Cardiac fibroblast (primary cell): ENCODE measurements around the gene WNT2B.

ENCODE experiments used
- DNase-seq, 2 donors: peaks; one replicate each; pipeline versions ENCODE4 v3.0.0 to v3.0.0-alpha.2; 2010; ENCODE audit warnings: low read depth in 2 of 2
- H3K4me3 ChIP-seq, 2 donors: replicated peaks in 1 of 2; 1 replicate in 1 of 2; 2 replicates in 1 of 2; pipeline ENCODE4 v1.5.1; 2011; ENCODE audit warnings: low read depth in 2 of 2, low read length in 2 of 2, mild to moderate bottlenecking in 2 of 2, moderate library complexity in 1 of 2
- CTCF ChIP-seq: IDR thresholded peaks from one replicate; pipeline ENCODE4 v1.5.1; 2011; ENCODE audit warnings: low read depth, mild to moderate bottlenecking, low read length, inconsistent platforms

The WNT2B gene

GRCh38 chr1:112504001-112504660 is 4.6 kb upstream of the WNT2B start:
- no peak for TF ChIP-seq CTCF
- DNase-seq = no peak

GRCh38 chr1:112504661-112505399 is 3.9 kb upstream of the WNT2B start:
- H3K4me3 ChIP-seq = no peak overlapping the region
- no peak for DNase-seq
- TF ChIP-seq CTCF = no peak

More at GRCh38 chr1:112504001-112504660, 4.6 kb upstream of the WNT2B start:
- no peak overlapping the region for H3K4me3 ChIP-seq

GRCh38 chr1:112505400-112505785 is 3.4 kb upstream of the WNT2B start:
- no peak for DNase-seq
- no peak for TF ChIP-seq CTCF
- no peak overlapping the region for H3K4me3 ChIP-seq

GRCh38 chr1:112505878-112506277 is 2.9 kb upstream of the WNT2B start:
- no peak overlapping the region for H3K4me3 ChIP-seq
- no peak for DNase-seq
- no peak for TF ChIP-seq CTCF

GRCh38 chr1:112506306-112506705 is 2.5 kb upstream of the WNT2B start:
- TF ChIP-seq CTCF = no peak
- DNase-seq = no peak
- no peak overlapping the region for H3K4me3 ChIP-seq

GRCh38 chr1:112506731-112507130 is 2.0 kb upstream of the WNT2B start:
- TF ChIP-seq CTCF = no peak
- H3K4me3 ChIP-seq = no peak overlapping the region
- no peak for DNase-seq
